HG03060 (cell line): ENCODE data around the gene ATG16L1.
A peak's percentile ranks its signal among the peaks of the same experiment; 100 is the strongest.

Experiments used
- ATAC-seq: cut with Tn5 transposase; IDR thresholded peaks from one replicate; pipeline ENCODE4 v1.9.1; 2021; ENCODE audit warnings: low read depth, moderate number of reproducible peaks; ENCODE audit not compliant: unreplicated experiment

The ATG16L1 gene

GRCh38 chr2:233251306-233252116 lies at the start of gene ATG16L1:
Gene ATG16L1, plus strand, starts transcription at chr2:233251673. Its CDS starts 155 bp downstream, at chr2:233251828.
- peak; percentile 81 for ATAC-seq

- no peak for ATAC-seq
Measured at GRCh38 chr2:233202531-233202944, 48.9 kb upstream of the ATG16L1 start.

GRCh38 chr2:233203060-233203459 lies 48.4 kb upstream of the ATG16L1 start:
- no peak for ATAC-seq

DNA sequence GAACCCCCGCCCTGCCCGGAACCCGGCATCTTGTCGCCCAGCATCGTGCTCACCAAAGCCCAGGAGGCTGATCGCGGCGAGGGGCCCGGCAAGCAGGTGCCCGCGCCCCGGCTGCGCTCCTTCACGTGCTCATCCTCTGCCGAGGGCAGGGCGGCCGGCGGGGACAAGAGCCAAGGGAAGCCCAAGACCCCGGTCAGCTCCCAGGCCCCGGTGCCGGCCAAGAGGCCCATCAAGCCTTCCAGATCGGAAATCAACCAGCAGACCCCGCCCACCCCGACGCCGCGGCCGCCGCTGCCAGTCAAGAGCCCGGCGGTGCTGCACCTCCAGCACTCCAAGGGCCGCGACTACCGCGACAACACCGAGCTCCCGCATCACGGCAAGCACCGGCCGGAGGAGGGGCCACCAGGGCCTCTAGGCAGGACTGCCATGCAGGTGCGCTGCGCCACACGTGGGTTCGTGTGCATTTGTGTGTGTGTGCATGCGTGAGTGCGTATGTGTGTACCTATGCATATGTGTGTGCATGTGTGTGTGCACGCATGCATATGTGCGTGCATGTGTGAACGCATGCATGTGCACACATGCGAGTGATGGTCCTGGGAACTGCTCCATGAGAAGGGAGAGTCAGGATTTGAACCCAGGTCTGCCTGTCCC lies 47.1 kb upstream of the ATG16L1 start:
- no peak for ATAC-seq

- ATAC-seq: no peak
Measured at GRCh38 chr2:233208382-233209116, 42.9 kb upstream of the ATG16L1 start.

- no peak for ATAC-seq
Measured at GRCh38 chr2:233209117-233209532, 42.3 kb upstream of the ATG16L1 start.

GRCh38 chr2:233209533-233210171 lies 41.8 kb upstream of the ATG16L1 start:
- ATAC-seq: no peak

DNA sequence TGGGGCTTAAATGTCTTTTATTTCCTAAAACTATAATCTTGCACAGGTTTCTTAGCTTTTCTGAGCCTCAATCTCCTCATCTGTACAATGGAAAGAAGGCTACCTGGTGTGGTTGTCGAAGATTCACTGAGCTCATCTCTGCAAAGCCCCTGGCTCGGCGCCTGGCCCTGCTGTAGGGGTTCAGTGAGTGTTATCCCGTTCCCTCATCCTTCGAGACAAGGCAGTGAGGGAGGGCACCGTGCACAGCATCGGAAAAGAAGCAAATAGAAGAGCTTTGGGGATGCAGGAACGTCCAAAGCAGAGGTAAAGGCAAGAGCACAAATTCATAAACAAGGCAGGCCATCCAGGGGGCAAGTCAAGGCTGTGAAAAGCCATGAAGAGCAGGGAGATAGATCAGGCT lies 41.2 kb upstream of the ATG16L1 start:
- no peak for ATAC-seq

DNA sequence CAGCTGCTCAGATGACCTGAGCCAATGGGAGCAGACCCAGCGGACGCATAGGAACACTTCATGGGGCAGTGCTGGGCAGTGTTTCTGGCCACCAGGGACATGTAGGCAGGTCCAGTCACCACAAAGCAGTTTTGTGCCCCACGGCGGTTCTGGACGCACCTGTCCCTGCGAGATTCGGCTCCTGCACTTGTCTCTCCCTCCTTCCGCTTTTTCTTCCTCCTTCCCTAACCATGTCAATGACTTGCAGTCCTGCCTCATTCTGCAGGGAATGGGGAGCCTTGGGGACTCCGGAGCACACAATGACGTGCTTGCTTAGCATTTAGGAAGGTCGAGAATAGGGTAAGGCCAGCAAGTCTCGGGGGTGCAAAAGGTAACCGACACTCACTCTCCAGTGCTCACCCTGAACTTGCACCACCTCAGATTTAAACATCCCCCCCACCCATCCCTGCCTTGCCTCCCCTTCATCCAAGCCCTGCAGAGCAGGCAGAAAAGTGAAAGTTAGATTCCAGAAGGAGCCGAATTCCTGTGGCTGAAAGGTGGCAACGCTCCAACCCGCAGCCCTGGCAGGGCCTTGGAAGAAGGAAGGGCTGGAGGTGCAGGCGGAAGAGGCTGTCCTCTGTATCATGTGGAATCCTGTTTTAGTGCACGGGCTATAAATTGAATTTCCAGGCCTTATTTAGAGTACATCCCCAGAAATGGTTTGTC lies 40.5 kb upstream of the ATG16L1 start:
- ATAC-seq: no peak

DNA sequence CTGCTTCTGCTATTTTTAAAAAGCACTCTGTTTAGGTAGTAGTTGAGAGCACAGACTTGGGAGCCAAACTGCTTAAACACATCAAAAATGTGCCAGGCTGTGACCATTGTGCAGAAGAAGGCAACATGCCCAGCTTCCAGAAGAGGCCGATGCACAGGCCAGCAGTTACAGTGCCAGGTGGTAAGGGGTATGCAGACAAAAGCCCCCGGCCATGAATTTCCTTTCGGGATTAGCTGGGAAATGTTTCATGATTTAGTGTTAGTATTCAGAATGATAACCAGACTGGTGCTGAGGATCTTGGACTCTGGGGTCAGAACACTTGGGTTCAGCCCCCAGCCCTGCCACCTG lies 40.0 kb upstream of the ATG16L1 start:
- ATAC-seq: no peak

DNA sequence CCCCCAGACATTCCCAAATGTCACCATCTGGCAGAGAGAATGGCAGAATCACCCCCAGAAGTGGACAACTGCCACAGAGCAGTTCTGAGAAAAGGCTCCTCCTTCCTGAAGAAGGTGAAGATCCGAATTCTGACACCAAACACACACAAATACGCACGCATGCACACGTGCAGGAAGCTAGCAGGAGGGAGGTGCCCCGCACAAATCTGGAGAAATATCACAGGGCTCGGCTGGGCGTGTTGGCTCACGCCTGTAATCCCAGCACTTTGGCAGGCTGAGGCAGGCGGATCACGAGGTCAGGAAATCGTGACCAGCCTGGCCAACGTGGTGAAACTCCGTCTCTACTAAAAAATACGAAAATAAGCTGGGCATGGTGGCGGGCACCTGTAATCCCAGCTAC lies 38.5 kb upstream of the ATG16L1 start:
- ATAC-seq: no peak

DNA sequence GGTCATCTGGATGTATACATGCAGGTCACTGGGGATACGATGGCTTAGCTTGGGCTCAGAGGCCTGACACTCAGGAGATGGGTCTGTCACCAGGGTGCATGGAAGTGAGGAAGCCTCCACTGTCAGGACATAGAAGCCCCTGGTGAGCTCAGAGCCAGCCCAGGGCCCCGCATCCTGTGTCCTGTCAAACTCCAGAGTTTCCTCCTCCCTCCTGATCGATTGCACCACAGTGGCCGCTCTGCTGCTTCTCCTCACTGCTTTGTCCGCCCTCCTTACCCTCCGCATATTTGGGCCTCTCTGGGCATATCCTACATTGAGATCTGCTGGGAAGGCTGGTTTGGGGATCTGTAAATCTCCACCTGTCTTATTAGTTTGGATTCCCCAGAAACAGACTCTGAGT lies 37.5 kb upstream of the ATG16L1 start:
- ATAC-seq: no peak

DNA sequence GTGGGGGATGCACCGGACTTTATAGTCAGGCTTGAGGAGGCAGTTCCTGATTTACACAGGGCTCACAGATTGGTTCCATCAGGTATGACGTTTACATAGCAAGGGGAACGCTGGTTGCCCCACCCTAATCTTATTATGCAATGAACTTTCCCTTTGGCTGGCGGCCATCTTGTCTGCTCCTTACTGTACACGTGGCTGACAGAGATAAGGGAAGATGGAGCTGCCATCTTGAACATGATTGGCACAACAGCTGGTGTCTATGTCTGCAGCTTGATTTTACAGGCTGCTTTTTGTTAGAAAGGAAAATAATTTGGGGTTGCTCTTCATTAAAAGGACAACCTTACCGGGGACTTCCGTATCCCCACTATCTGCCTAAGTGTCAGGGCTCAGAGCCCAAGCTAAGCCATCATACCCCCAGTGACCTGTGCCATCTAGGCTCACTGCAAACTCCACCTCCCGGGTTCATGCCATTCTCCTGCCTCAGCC lies 33.5 kb upstream of the ATG16L1 start:
- ATAC-seq: no peak

- ATAC-seq: no peak
Measured at GRCh38 chr2:233218836-233219235, 32.6 kb upstream of the ATG16L1 start.

DNA sequence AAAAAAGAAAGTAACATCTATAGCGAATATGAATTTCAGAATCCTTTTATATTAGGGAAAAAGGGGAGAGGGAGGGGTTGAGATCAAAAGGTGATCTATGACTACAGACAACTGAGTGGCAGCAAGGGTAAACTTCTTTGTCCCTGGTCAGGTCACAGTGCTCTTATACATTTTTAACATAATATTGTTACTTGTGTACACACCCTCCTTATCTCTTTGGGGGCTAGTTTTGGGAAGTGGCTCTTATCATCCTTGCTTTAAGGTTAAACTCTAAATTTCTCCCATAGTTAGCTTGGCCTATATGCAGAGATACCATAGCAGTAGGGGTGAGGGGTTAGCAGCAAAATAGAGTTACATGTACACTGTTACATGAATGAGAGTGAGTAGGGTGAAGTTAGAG lies 31.6 kb upstream of the ATG16L1 start:
- ATAC-seq: no peak

GRCh38 chr2:233221378-233222063 lies 30.0 kb upstream of the ATG16L1 start:
- no peak for ATAC-seq

GRCh38 chr2:233223059-233223894 lies 28.2 kb upstream of the ATG16L1 start:
- ATAC-seq: no peak

GRCh38 chr2:233225230-233226068 lies 26.0 kb upstream of the ATG16L1 start:
- ATAC-seq: no peak
